SU-DHL-6 (cell line): ENCODE measurements around the gene CACNA1C.

Experiments
- EZH2phosphoT487 ChIP-seq: fragments of 200-600 bp; sonication (generic), shearing (Covaris generic); conservative IDR thresholded peaks from 2 replicates; pipeline ENCODE4 v1.6.1; 2018; ENCODE audit warnings: mild to moderate bottlenecking, antibody characterized with exemption, low read length, moderate library complexity, mixed read lengths
- TF ChIP-seq, protein P1 (sequence below): fragments of 200-600 bp; sonication (generic); IDR thresholded peaks from one replicate; pipeline ENCODE4 v1.5.1; 2017; ENCODE audit warnings: antibody characterized with exemption, mild to moderate bottlenecking, low read length, moderate library complexity; ENCODE audit not compliant: insufficient read depth, poor library complexity, severe bottlenecking

DNA sequence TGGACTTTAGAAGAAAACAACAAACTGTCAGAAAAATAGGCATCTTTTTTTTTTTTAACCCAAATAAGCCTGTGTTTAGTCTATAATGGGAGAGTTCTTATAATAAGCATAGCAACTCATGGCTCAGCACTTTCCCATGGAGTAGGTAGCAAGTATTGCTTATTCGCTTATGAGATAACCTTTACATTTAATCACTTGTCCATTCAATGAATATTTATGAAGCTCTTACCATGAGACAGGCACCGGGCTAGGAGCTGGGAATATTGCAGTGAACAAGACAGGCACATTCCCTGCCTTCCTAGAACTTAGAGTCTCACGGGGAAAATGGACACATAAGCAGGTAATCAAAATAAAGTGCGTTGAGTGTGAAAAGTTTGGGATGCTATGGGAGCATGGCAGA is 38.6 kb upstream of the CACNA1C start:
- TF ChIP-seq, protein P1, sequence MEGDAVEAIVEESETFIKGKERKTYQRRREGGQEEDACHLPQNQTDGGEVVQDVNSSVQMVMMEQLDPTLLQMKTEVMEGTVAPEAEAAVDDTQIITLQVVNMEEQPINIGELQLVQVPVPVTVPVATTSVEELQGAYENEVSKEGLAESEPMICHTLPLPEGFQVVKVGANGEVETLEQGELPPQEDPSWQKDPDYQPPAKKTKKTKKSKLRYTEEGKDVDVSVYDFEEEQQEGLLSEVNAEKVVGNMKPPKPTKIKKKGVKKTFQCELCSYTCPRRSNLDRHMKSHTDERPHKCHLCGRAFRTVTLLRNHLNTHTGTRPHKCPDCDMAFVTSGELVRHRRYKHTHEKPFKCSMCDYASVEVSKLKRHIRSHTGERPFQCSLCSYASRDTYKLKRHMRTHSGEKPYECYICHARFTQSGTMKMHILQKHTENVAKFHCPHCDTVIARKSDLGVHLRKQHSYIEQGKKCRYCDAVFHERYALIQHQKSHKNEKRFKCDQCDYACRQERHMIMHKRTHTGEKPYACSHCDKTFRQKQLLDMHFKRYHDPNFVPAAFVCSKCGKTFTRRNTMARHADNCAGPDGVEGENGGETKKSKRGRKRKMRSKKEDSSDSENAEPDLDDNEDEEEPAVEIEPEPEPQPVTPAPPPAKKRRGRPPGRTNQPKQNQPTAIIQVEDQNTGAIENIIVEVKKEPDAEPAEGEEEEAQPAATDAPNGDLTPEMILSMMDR = no peak
- TF ChIP-seq EZH2phosphoT487 = no peak
